Natural killer cell (primary cell): ENCODE results near the gene RGR. TPM values are rescaled to one million over a fixed set of nuclear protein-coding genes. Genes with fewer than 3 reads are reported as not detected.

Source experiments
- ATAC-seq, 3 donors: fragments of 150-1000 bp in 2 of 3; fragments of 200-7000 bp in 1 of 3; cut with Tn5 transposase; 1 replicate in 1 of 3; 2 replicates in 2 of 3; pipeline ENCODE4 v1.10.0; 2021; ENCODE audit warnings: mild to moderate bottlenecking in 2 of 3, moderate library complexity in 2 of 3
- DNase-seq, 2 donors: peaks; one replicate each; pipeline versions ENCODE4 v3.0.0 to v3.0.0-alpha.2; 2013 to 2021; ENCODE audit warnings: mixed read lengths in 1 of 2
- H3K27ac ChIP-seq: one replicate; pipeline ENCODE4 v1.5.1; 2013; ENCODE audit warnings: mild to moderate bottlenecking, low read length
- H3K27me3 ChIP-seq: one replicate; pipeline ENCODE4 v1.6.1; 2013; ENCODE audit warnings: low read length; ENCODE audit not compliant: control insufficient read depth, insufficient read depth
- H3K36me3 ChIP-seq: one replicate; pipeline ENCODE4 v1.6.1; 2013; ENCODE audit warnings: low read length; ENCODE audit not compliant: control insufficient read depth, insufficient read depth
- H3K4me1 ChIP-seq: one replicate; pipeline ENCODE4 v1.6.1; 2013; ENCODE audit warnings: low read length; ENCODE audit not compliant: control insufficient read depth, insufficient read depth
- H3K4me3 ChIP-seq: one replicate; pipeline ENCODE4 v1.5.1; 2013; ENCODE audit warnings: low read length
- H3K9me3 ChIP-seq: one replicate; pipeline ENCODE4 v1.6.1; 2013; ENCODE audit warnings: low read length; ENCODE audit not compliant: control insufficient read depth, insufficient read depth
- H3K27ac Mint-ChIP-seq, 2 donors: one replicate each; pipeline ENCODE4 v1.8.0; 2022; ENCODE audit warnings: mild to moderate bottlenecking in 2 of 2, mixed read lengths in 2 of 2, moderate library complexity in 1 of 2
- H3K27me3 Mint-ChIP-seq, 2 donors: one replicate each; pipeline ENCODE4 v1.8.0; 2022; ENCODE audit warnings: low read depth in 2 of 2, mixed read lengths in 2 of 2
- H3K36me3 Mint-ChIP-seq: one replicate; pipeline ENCODE4 v1.8.0; 2022; ENCODE audit warnings: mixed read lengths
- H3K4me1 Mint-ChIP-seq, 2 donors: one replicate each; pipeline ENCODE4 v1.8.0; 2022; ENCODE audit warnings: mixed read lengths in 2 of 2
- H3K4me3 Mint-ChIP-seq: one replicate; pipeline ENCODE4 v1.8.0; 2022; ENCODE audit warnings: mild to moderate bottlenecking, moderate library complexity, mixed read lengths
- H3K9me3 Mint-ChIP-seq, 2 donors: one replicate each; pipeline ENCODE4 v1.8.0; 2022; ENCODE audit warnings: mixed read lengths in 2 of 2
- WGBS: methylation state at CpG from one replicate; pipeline ENCODE4 v1.1.7; 2013; ENCODE audit warnings: missing lambda C conversion rate; ENCODE audit not compliant: insufficient coverage; 5-methylcytosine and 5-hydroxymethylcytosine counted together
- intact Hi-C: fragments of 100-400 bp; cut with micrococcal nuclease; formaldehyde crosslinking; loops from one replicate; pipeline ENCODE4 v1.14.2; 2022
- total RNA-seq, 4 donors: library from RNA; stranded (reverse); fragments of 120-200 nt in 1 of 4; gene quantifications; one replicate each; pipeline versions ENCODE4 v1.2.3 to v1.2.4, GENCODE V29; 2013 to 2022
- TF ChIP-seq, protein P1 (sequence below): fragments of 200-600 bp; IDR thresholded peaks from one replicate; pipeline ENCODE4 v1.8.0; 2022; ENCODE audit warnings: antibody characterized with exemption

RGR gene
- total RNA-seq, 3 donors from 2014 or later (not counting 1 experiment from before 2014, with no cell fraction given), result not detected

DNA sequence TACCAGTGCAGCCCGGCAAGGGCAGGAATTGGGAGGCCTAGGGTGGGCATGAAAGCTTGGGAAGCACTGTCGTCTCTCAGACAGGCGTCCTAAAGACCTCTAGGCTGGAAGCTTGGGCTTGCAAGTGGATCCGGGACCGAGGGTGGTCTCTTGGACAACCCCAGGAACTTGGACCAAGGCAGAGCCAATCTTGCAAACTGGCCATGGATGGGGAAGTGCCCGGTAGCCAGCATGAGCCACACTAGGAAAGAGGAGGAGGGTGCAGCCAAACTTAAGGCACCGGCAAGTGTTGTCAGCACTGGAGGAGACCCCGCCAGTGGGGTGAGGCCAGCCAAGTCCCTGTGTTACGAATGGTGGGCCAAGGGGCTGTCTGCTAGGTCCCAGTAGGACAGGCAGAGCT is 28.0 kb upstream of the RGR start:
- intact Hi-C loops, result no loop called here
- 88% methylated on average over 9 of the region's 9 CpGs for WGBS
- DNase-seq (no peak), ATAC-seq (no peak)
- no peaks in the 10 kb centered on the region for H3K9me3 ChIP-seq
- no peak overlapping the region for H3K4me3 Mint-ChIP-seq
- H3K4me3 ChIP-seq, result no peak overlapping the region
- H3K27ac ChIP-seq, result no peak overlapping the region
- no peaks in the 10 kb centered on the region for H3K36me3 Mint-ChIP-seq
- no peaks in the 10 kb centered on the region for H3K27me3 ChIP-seq
- H3K4me1 ChIP-seq, result no peaks in the 10 kb centered on the region
- no peaks in the 10 kb centered on the region for H3K9me3 Mint-ChIP-seq
- TF ChIP-seq, protein P1, sequence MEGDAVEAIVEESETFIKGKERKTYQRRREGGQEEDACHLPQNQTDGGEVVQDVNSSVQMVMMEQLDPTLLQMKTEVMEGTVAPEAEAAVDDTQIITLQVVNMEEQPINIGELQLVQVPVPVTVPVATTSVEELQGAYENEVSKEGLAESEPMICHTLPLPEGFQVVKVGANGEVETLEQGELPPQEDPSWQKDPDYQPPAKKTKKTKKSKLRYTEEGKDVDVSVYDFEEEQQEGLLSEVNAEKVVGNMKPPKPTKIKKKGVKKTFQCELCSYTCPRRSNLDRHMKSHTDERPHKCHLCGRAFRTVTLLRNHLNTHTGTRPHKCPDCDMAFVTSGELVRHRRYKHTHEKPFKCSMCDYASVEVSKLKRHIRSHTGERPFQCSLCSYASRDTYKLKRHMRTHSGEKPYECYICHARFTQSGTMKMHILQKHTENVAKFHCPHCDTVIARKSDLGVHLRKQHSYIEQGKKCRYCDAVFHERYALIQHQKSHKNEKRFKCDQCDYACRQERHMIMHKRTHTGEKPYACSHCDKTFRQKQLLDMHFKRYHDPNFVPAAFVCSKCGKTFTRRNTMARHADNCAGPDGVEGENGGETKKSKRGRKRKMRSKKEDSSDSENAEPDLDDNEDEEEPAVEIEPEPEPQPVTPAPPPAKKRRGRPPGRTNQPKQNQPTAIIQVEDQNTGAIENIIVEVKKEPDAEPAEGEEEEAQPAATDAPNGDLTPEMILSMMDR, result no peak
- H3K27me3 Mint-ChIP-seq, result peaks cover 0 to 7% of the 10 kb centered on the region in 2 donors
- H3K4me1 Mint-ChIP-seq, result peaks cover 0 to 7% of the 10 kb centered on the region in 2 donors
- no peaks in the 10 kb centered on the region for H3K36me3 ChIP-seq
- H3K27ac Mint-ChIP-seq, result no peak overlapping the region

DNA sequence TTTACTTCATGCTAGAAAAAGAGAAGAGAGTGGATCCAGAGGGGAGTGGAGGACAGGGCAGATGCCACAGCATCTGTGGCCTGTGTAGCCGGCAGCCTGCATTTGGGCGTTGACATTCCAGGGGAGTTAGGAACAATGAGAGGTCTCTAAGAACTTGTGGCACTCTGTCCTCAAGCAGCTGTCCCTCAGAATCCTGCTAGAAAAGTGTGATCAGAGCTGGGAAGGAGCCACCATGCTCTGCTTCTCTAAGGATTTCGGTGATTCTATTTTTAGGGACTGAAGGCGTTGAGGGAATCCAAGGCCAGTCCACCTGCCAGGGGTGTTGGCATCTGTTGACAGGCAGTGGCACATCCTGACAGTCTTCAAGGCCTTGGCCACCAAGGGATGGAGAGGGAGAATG is 27.1 kb upstream of the RGR start:
- no peak overlapping the region for H3K27ac ChIP-seq
- 94% methylated on average over 4 of the region's 4 CpGs for WGBS
- no peaks in the 10 kb centered on the region for H3K9me3 ChIP-seq
- H3K36me3 ChIP-seq, result no peaks in the 10 kb centered on the region
- Mint-ChIP-seq H3K4me3 (no peak overlapping the region), H3K36me3 (no peaks in the 10 kb centered on the region), H3K9me3 (no peaks in the 10 kb centered on the region), H3K4me1 (peaks cover 0 to 7% of the 10 kb centered on the region in 2 donors), H3K27me3 (peaks cover 0 to 10% of the 10 kb centered on the region in 2 donors), H3K27ac (no peak overlapping the region)
- no peaks in the 10 kb centered on the region for H3K27me3 ChIP-seq
- H3K4me1 ChIP-seq, result no peaks in the 10 kb centered on the region
- TF ChIP-seq, protein P1, result no peak
- intact Hi-C loops, result no loop called here
- H3K4me3 ChIP-seq, result no peak overlapping the region
- DNase-seq (no peak), ATAC-seq (no peak)

DNA sequence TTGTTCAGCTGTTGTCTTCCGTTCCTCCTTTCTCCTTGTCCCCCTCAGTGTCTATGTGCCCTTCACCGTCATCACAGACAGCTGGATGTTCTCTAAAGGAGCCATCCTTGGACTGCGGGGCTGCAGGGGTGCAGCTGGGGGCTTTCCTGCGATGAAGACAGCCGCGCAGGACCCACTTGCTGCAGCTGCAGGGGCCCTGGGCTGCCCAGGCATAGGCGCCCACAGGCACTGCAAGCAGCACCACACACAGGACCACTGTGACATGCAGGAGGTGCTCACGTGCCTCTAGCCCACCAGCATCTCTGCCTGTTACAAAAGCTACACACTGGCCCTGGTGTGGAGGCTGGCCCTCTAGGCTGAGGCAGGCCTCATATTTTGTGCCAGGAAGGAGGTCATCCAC is 22.9 kb upstream of the RGR start:
- H3K27me3 ChIP-seq, result no peaks in the 10 kb centered on the region
- no peaks in the 10 kb centered on the region for H3K36me3 ChIP-seq
- TF ChIP-seq, protein P1, result no peak
- Mint-ChIP-seq H3K27me3 (peaks cover 10 to 19% of the 10 kb centered on the region in 2 donors), H3K9me3 (no peaks in the 10 kb centered on the region), H3K4me3 (no peak overlapping the region), H3K36me3 (no peaks in the 10 kb centered on the region), H3K4me1 (no peaks in the 10 kb centered on the region), H3K27ac (no peak overlapping the region)
- H3K4me1 ChIP-seq, result no peaks in the 10 kb centered on the region
- 87% methylated on average over 8 of the region's 8 CpGs for WGBS
- H3K9me3 ChIP-seq, result no peaks in the 10 kb centered on the region
- intact Hi-C loops, result no loop called here
- H3K4me3 ChIP-seq, result no peak overlapping the region
- DNase-seq (no peak), ATAC-seq (no peak)
- no peak overlapping the region for H3K27ac ChIP-seq

DNA sequence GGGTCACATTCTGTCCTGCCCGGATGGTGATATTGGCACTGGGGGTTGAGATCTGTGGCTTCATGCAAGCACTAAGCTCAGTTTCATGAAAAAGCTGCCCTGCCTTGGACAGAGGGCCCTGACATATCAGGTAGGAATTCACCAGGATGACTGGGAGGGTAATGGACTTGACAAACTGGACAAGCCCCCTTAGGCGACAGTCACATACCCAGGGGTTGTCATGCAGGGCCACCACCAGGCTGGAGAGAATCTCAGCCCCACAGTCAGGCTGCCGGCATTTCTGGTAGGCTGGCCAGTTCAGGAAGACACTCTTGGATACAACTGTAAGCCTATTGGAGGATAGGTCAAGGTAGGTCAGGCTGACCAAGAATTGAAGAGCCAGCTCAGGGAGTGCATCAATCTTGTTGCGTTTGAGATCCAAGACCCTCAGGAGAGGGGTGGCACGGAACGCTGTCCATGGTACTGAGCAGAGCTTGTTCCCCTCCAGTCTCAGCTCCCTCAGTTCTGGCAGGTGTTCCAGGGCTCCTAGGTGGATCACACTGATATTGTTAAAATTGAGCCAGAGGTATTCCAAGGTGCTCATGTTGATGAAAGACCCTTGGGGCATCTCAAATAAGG is 20.3 kb upstream of the RGR start:
- H3K27me3 Mint-ChIP-seq, result peaks cover 11 to 42% of the 10 kb centered on the region in 2 donors
- no peaks in the 10 kb centered on the region for H3K9me3 ChIP-seq
- H3K36me3 ChIP-seq, result no peaks in the 10 kb centered on the region
- H3K4me3 ChIP-seq, result no peak overlapping the region
- TF ChIP-seq, protein P1, result no peak
- ATAC-seq, result no peak
- H3K9me3 Mint-ChIP-seq, result no peaks in the 10 kb centered on the region
- H3K4me1 ChIP-seq, result no peaks in the 10 kb centered on the region
- H3K4me1 Mint-ChIP-seq, result no peaks in the 10 kb centered on the region
- no peak overlapping the region for H3K4me3 Mint-ChIP-seq
- no peaks in the 10 kb centered on the region for H3K36me3 Mint-ChIP-seq
- no peak overlapping the region for H3K27ac Mint-ChIP-seq
- intact Hi-C loops, result no loop called here
- WGBS, result 45% methylated on average over 6 of the region's 6 CpGs
- no peak for DNase-seq
- no peaks in the 10 kb centered on the region for H3K27me3 ChIP-seq
- H3K27ac ChIP-seq, result no peak overlapping the region
